WTC11 (cell line): Measurements from ENCODE around the gene ZNF277. TPM values are rescaled to one million over a fixed set of nuclear protein-coding genes. Genes with fewer than 3 reads are reported as not detected.

Source experiments
- ATAC-seq: fragments of 200-7000 bp; cut with Tn5 transposase; 2 replicates; pipeline ENCODE4 v1.10.0; 2021; ENCODE audit warnings: mild to moderate bottlenecking, moderate library complexity
- CTCF ChIA-PET: fragments of 300-600 bp; sonication (Branson Sonifier 250); formaldehyde crosslinking; loops from one replicate; lab custom pipeline; 2021; ENCODE audit warnings: antibody characterized with exemption; lab: Charles Lee
- POLR2A ChIA-PET: fragments of 350-600 bp; sonication (Branson Sonifier 250); formaldehyde crosslinking; loops from one replicate; lab custom pipeline; 2021; ENCODE audit warnings: antibody characterized with exemption; lab: Charles Lee
- DNase-seq: peaks from one replicate; pipeline ENCODE4 v3.0.0; 2021; ENCODE audit warnings: low spot score
- H3K27ac Mint-ChIP-seq: 2 replicates; pipeline ENCODE4 v1.8.0; 2021; ENCODE audit warnings: mixed read lengths
- H3K27me3 Mint-ChIP-seq: 2 replicates; pipeline ENCODE4 v1.8.0; 2021; ENCODE audit warnings: low read depth, mild to moderate bottlenecking, moderate library complexity, mixed read lengths
- H3K36me3 Mint-ChIP-seq: 2 replicates; pipeline ENCODE4 v1.8.0; 2021; ENCODE audit warnings: mixed read lengths
- H3K4me1 Mint-ChIP-seq: 2 replicates; pipeline ENCODE4 v1.8.0; 2022; ENCODE audit warnings: mixed read lengths
- H3K4me3 Mint-ChIP-seq: 2 replicates; pipeline ENCODE4 v1.8.0; 2021; ENCODE audit warnings: mild to moderate bottlenecking, moderate library complexity, mixed read lengths
- H3K9me3 Mint-ChIP-seq: 2 replicates; pipeline ENCODE4 v1.8.0; 2021; ENCODE audit warnings: mixed read lengths
- CREB1 ChIP-seq: sonication (generic); formaldehyde crosslinking; IDR thresholded peaks from 2 replicates; pipeline ENCODE4 v1.8.0; 2023; ENCODE audit warnings: mild to moderate bottlenecking, missing genetic modification reagents
- ESRRA ChIP-seq: sonication (generic); formaldehyde crosslinking; IDR thresholded peaks from 2 replicates; pipeline ENCODE4 v1.8.1; 2022; ENCODE audit warnings: mild to moderate bottlenecking, missing genetic modification reagents, borderline replicate concordance
- FOXJ3 ChIP-seq: sonication (generic); formaldehyde crosslinking; IDR thresholded peaks from 2 replicates; pipeline ENCODE4 v1.9.0; 2021; ENCODE audit warnings: missing genetic modification reagents, mild to moderate bottlenecking, borderline replicate concordance
- FOXP1 ChIP-seq: sonication (generic); formaldehyde crosslinking; IDR thresholded peaks from 2 replicates; pipeline ENCODE4 v1.8.0; 2022; ENCODE audit warnings: missing genetic modification reagents, mild to moderate bottlenecking, moderate library complexity, borderline replicate concordance
- GRHL2 ChIP-seq: fragments of 250-450 bp; sonication (Bioruptor Pico); IDR thresholded peaks from 2 replicates; pipeline ENCODE4 v1.8.0; 2022; ENCODE audit warnings: mild to moderate bottlenecking, moderate library complexity; ENCODE audit not compliant: insufficient replicate concordance, severe bottlenecking
- HMGA2 ChIP-seq: fragments of 250-450 bp; sonication (Bioruptor Pico); IDR thresholded peaks from 2 replicates; pipeline ENCODE4 v1.4.0; 2021; ENCODE audit warnings: mild to moderate bottlenecking, moderate library complexity
- IRF2 ChIP-seq: sonication (generic); formaldehyde crosslinking; IDR thresholded peaks from 2 replicates; pipeline ENCODE4 v1.8.0; 2022; ENCODE audit warnings: low read depth, missing genetic modification reagents, borderline replicate concordance
- MLX ChIP-seq: sonication (generic); formaldehyde crosslinking; IDR thresholded peaks from 2 replicates; pipeline ENCODE4 v1.8.1; 2023; ENCODE audit warnings: mild to moderate bottlenecking, missing genetic modification reagents, moderate library complexity
- MYBL2 ChIP-seq: sonication (generic); formaldehyde crosslinking; IDR thresholded peaks from 2 replicates; pipeline ENCODE4 v1.8.1; 2023; ENCODE audit warnings: mild to moderate bottlenecking, moderate library complexity, missing genetic modification reagents
- NFATC4 ChIP-seq: fragments of 250-450 bp; sonication (Bioruptor Pico); IDR thresholded peaks from 2 replicates; pipeline ENCODE4 v1.9.0; 2021; ENCODE audit warnings: mild to moderate bottlenecking
- NR2C2 ChIP-seq: sonication (generic); formaldehyde crosslinking; IDR thresholded peaks from 2 replicates; pipeline ENCODE4 v1.8.0; 2022; ENCODE audit warnings: mild to moderate bottlenecking, missing genetic modification reagents
- NR3C1 ChIP-seq: sonication (generic); formaldehyde crosslinking; conservative IDR thresholded peaks from 2 replicates; pipeline ENCODE4 v1.8.1; 2023; ENCODE audit warnings: low read depth, mild to moderate bottlenecking, missing genetic modification reagents
- RELA ChIP-seq: sonication (generic); formaldehyde crosslinking; IDR thresholded peaks from 2 replicates; pipeline ENCODE4 v1.8.1; 2022; ENCODE audit warnings: missing genetic modification reagents, mild to moderate bottlenecking, borderline replicate concordance
- SOX15 ChIP-seq: fragments of 250-450 bp; sonication (Bioruptor Pico); IDR thresholded peaks from 2 replicates; pipeline ENCODE4 v1.9.0; 2021; ENCODE audit warnings: mild to moderate bottlenecking
- TEAD1 ChIP-seq: sonication (generic); formaldehyde crosslinking; IDR thresholded peaks from 2 replicates; pipeline ENCODE4 v1.8.0; 2022; ENCODE audit warnings: mild to moderate bottlenecking, missing genetic modification reagents
- USF2 ChIP-seq: sonication (generic); formaldehyde crosslinking; IDR thresholded peaks from 2 replicates; pipeline ENCODE4 v1.8.1; 2023; ENCODE audit warnings: mild to moderate bottlenecking, missing genetic modification reagents, moderate library complexity
- ZBTB21 ChIP-seq: sonication (generic); formaldehyde crosslinking; IDR thresholded peaks from 2 replicates; pipeline ENCODE4 v1.8.1; 2023; ENCODE audit warnings: mild to moderate bottlenecking, missing genetic modification reagents, borderline replicate concordance
- ZNF423 ChIP-seq: fragments of 250-450 bp; sonication (Bioruptor Pico); IDR thresholded peaks from 2 replicates; pipeline ENCODE4 v2.1.2; 2022; ENCODE audit warnings: mild to moderate bottlenecking, moderate library complexity
- ZNF671 ChIP-seq: fragments of 250-450 bp; sonication (Bioruptor Pico); IDR thresholded peaks from 2 replicates; pipeline ENCODE4 v1.8.0; 2021; ENCODE audit warnings: mild to moderate bottlenecking
- total RNA-seq: library from RNA; stranded (reverse); gene quantifications from 3 replicates; pipeline ENCODE4 v1.2.3, GENCODE V29; 2021
- TF ChIP-seq, protein P1 (sequence below): sonication (generic); formaldehyde crosslinking; IDR thresholded peaks from 2 replicates; pipeline ENCODE4 v1.8.1; 2023; ENCODE audit warnings: mild to moderate bottlenecking, missing genetic modification reagents
- TF ChIP-seq, protein P2 (sequence below): sonication (generic); formaldehyde crosslinking; IDR thresholded peaks from 2 replicates; pipeline ENCODE4 v1.8.1; 2022; ENCODE audit warnings: low read depth, mild to moderate bottlenecking, moderate library complexity, missing genetic modification reagents, borderline replicate concordance
- TF ChIP-seq, protein P3 (sequence below): fragments of 200-600 bp; IDR thresholded peaks from 2 replicates; pipeline ENCODE4 v1.8.0; 2022; ENCODE audit warnings: antibody characterized with exemption
- TF ChIP-seq, protein P4 (sequence below): sonication (generic); formaldehyde crosslinking; IDR thresholded peaks from 2 replicates; pipeline ENCODE4 v1.8.1; 2022; ENCODE audit warnings: mild to moderate bottlenecking, missing genetic modification reagents, moderate library complexity, borderline replicate concordance

ZNF277 gene
- total RNA-seq, 1 experiment from 2014 or later, result 22.5 TPM

- TF ChIP-seq FOXP1 (CRISPR knock-in tag) (no peak), TEAD1 (no peak), IRF2 (CRISPR knock-in tag) (no peak), MYBL2 (CRISPR knock-in tag) (no peak), SOX15 (CRISPR knock-in tag) (no peak), FOXJ3 (no peak), ZNF423 (CRISPR knock-in tag) (no peak), USF2 (CRISPR knock-in tag) (no peak)
- TF ChIP-seq, protein P1, sequence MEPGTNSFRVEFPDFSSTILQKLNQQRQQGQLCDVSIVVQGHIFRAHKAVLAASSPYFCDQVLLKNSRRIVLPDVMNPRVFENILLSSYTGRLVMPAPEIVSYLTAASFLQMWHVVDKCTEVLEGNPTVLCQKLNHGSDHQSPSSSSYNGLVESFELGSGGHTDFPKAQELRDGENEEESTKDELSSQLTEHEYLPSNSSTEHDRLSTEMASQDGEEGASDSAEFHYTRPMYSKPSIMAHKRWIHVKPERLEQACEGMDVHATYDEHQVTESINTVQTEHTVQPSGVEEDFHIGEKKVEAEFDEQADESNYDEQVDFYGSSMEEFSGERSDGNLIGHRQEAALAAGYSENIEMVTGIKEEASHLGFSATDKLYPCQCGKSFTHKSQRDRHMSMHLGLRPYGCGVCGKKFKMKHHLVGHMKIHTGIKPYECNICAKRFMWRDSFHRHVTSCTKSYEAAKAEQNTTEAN (CRISPR knock-in tag), result no peak
Measured at GRCh38 chr7:112168915-112169314, 37.6 kb upstream of the ZNF277 start (continued).

DNA sequence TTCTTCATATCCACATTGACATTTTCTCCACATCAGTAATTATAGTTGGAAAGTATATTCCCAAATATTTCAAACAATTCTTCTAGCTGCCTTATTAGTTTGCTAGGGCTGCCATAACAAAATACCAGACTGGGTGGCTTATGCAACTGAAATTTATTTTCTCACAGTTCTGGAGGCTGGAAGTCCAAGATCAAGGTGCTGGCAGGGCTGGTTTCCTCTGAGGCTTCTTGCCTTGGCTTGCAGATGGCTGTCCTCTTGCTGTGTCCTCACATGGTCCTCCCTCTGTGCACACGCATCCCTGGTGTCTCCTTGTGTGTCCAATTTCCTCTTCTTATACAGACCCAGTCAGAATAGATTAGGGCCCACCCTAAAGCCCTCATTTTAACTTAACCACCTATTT, 34.8 kb upstream of the ZNF277 start:
- CTCF ChIA-PET, result interaction anchor here (0.5 kb wide), 1 partner anchor 277 kb away, joined by 4 read pairs; no protein-coding TSS in a partner anchor
- Mint-ChIP-seq H3K27me3 (no peaks in the 10 kb centered on the region), H3K4me3 (no peak overlapping the region), H3K27ac (no peak overlapping the region)
- TF ChIP-seq HMGA2 (CRISPR knock-in tag), result no peak
- TF ChIP-seq NFATC4 (CRISPR knock-in tag), result no peak
- no peak for TF ChIP-seq GRHL2
- no peak for TF ChIP-seq ZBTB21
- no peak for TF ChIP-seq RELA (CRISPR knock-in tag)
- TF ChIP-seq ESRRA (CRISPR knock-in tag), result no peak
- TF ChIP-seq, protein P2, sequence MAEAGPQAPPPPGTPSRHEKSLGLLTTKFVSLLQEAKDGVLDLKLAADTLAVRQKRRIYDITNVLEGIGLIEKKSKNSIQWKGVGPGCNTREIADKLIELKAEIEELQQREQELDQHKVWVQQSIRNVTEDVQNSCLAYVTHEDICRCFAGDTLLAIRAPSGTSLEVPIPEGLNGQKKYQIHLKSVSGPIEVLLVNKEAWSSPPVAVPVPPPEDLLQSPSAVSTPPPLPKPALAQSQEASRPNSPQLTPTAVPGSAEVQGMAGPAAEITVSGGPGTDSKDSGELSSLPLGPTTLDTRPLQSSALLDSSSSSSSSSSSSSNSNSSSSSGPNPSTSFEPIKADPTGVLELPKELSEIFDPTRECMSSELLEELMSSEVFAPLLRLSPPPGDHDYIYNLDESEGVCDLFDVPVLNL (CRISPR knock-in tag), result no peak
- TF ChIP-seq FOXJ3, result no peak
- TF ChIP-seq, all 79 proteins: peak for 0
- peaks cover 15% of the 10 kb centered on the region for H3K4me1 Mint-ChIP-seq
- DNase-seq (no peak), ATAC-seq (no peak)
- POLR2A ChIA-PET, result no interaction called here
- H3K9me3 Mint-ChIP-seq, result no peaks in the 10 kb centered on the region
- no peaks in the 10 kb centered on the region for H3K36me3 Mint-ChIP-seq

GRCh38 chr7:112172870-112173567, 33.5 kb upstream of the ZNF277 start:
- Mint-ChIP-seq H3K4me1 (peaks cover 26% of the 10 kb centered on the region), H3K4me3 (no peak overlapping the region), H3K27ac (no peak overlapping the region), H3K36me3 (no peaks in the 10 kb centered on the region), H3K9me3 (no peaks in the 10 kb centered on the region), H3K27me3 (no peaks in the 10 kb centered on the region)
- ATAC-seq (no peak), DNase-seq (no peak)
- ChIA-PET POLR2A (no interaction called here), CTCF (interaction anchor here (0.7 kb wide), 1 partner anchor 318 kb away, joined by 4 read pairs; no protein-coding TSS in a partner anchor)
- no peak for TF ChIP-seq CREB1 (CRISPR knock-in tag)
- TF ChIP-seq ZNF671 (CRISPR knock-in tag), result no peak

- no peak for DNase-seq
- Mint-ChIP-seq H3K27ac (no peak overlapping the region), H3K4me3 (no peak overlapping the region), H3K9me3 (no peaks in the 10 kb centered on the region), H3K4me1 (peaks cover 25% of the 10 kb centered on the region), H3K27me3 (no peaks in the 10 kb centered on the region), H3K36me3 (no peaks in the 10 kb centered on the region)
- no peak for ATAC-seq
- CTCF ChIA-PET, result interaction anchor here (0.7 kb wide), 1 partner anchor 318 kb away, joined by 4 read pairs; no protein-coding TSS in a partner anchor
- POLR2A ChIA-PET, result no interaction called here
- TF ChIP-seq USF2 (CRISPR knock-in tag) (no peak), NR2C2 (no peak), GRHL2 (no peak), NR3C1 (CRISPR knock-in tag) (no peak), RELA (CRISPR knock-in tag) (no peak), MLX (CRISPR knock-in tag) (no peak), TEAD1 (no peak)
- TF ChIP-seq, protein P3, sequence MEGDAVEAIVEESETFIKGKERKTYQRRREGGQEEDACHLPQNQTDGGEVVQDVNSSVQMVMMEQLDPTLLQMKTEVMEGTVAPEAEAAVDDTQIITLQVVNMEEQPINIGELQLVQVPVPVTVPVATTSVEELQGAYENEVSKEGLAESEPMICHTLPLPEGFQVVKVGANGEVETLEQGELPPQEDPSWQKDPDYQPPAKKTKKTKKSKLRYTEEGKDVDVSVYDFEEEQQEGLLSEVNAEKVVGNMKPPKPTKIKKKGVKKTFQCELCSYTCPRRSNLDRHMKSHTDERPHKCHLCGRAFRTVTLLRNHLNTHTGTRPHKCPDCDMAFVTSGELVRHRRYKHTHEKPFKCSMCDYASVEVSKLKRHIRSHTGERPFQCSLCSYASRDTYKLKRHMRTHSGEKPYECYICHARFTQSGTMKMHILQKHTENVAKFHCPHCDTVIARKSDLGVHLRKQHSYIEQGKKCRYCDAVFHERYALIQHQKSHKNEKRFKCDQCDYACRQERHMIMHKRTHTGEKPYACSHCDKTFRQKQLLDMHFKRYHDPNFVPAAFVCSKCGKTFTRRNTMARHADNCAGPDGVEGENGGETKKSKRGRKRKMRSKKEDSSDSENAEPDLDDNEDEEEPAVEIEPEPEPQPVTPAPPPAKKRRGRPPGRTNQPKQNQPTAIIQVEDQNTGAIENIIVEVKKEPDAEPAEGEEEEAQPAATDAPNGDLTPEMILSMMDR, result no peak
- TF ChIP-seq, protein P4, sequence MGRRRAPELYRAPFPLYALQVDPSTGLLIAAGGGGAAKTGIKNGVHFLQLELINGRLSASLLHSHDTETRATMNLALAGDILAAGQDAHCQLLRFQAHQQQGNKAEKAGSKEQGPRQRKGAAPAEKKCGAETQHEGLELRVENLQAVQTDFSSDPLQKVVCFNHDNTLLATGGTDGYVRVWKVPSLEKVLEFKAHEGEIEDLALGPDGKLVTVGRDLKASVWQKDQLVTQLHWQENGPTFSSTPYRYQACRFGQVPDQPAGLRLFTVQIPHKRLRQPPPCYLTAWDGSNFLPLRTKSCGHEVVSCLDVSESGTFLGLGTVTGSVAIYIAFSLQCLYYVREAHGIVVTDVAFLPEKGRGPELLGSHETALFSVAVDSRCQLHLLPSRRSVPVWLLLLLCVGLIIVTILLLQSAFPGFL (CRISPR knock-in tag), result no peak
Measured at GRCh38 chr7:112173568-112173905, 33.0 kb upstream of the ZNF277 start.
